HK-2 (cell line): ENCODE results near the gene GRM1.
"Not testable (repeated sequence)": the region's sequence is repeated elsewhere in the genome, so short reads cannot be mapped to it uniquely, and the experiment has no call there.

ENCODE experiments used
- DNase-seq: peaks from one replicate; pipeline ENCODE4 v3.0.0-alpha.2; 2018; ENCODE audit not compliant: unreplicated experiment

Gene GRM1

GRCh38 chr6:146271163-146271562, 242.3 kb downstream of the GRM1 start:
- not testable (repeated sequence) for DNase-seq

GRCh38 chr6:146273490-146273889, 244.6 kb downstream of the GRM1 start:
- no peak for DNase-seq

GRCh38 chr6:146277142-146277541, 248.3 kb downstream of the GRM1 start:
- DNase-seq: no peak

- DNase-seq: no peak
Measured at GRCh38 chr6:146281651-146282362, 252.9 kb downstream of the GRM1 start.

GRCh38 chr6:146282837-146283236, 254.0 kb downstream of the GRM1 start:
- DNase-seq: no peak

GRCh38 chr6:146284311-146284710, 255.4 kb downstream of the GRM1 start:
- no peak for DNase-seq

- DNase-seq: no peak
Measured at GRCh38 chr6:146286961-146287360, 258.1 kb downstream of the GRM1 start.

- DNase-seq: no peak
Measured at GRCh38 chr6:146287691-146288369, 259.0 kb downstream of the GRM1 start.

GRCh38 chr6:146289816-146290588, 261.1 kb downstream of the GRM1 start:
- no peak for DNase-seq

GRCh38 chr6:146290589-146290901, 261.7 kb downstream of the GRM1 start:
- no peak for DNase-seq

- no peak for DNase-seq
Measured at GRCh38 chr6:146292506-146292905, 263.6 kb downstream of the GRM1 start.

- no peak for DNase-seq
Measured at GRCh38 chr6:146295695-146296094, 266.8 kb downstream of the GRM1 start.

GRCh38 chr6:146297815-146298214, 269.0 kb downstream of the GRM1 start:
- no peak for DNase-seq

- no peak for DNase-seq
Measured at GRCh38 chr6:146300521-146300920, 271.7 kb downstream of the GRM1 start.

- no peak for DNase-seq
Measured at GRCh38 chr6:146301764-146302163, 272.9 kb downstream of the GRM1 start.

- DNase-seq: no peak
Measured at GRCh38 chr6:146302994-146303393, 274.1 kb downstream of the GRM1 start.

- DNase-seq: no peak
Measured at GRCh38 chr6:146304181-146304580, 275.3 kb downstream of the GRM1 start.

- no peak for DNase-seq
Measured at GRCh38 chr6:146305092-146305491, 276.2 kb downstream of the GRM1 start.

GRCh38 chr6:146305951-146306350, 277.1 kb downstream of the GRM1 start:
- DNase-seq: no peak

- no peak for DNase-seq
Measured at GRCh38 chr6:146310628-146311027, 281.8 kb downstream of the GRM1 start.

- no peak for DNase-seq
Measured at GRCh38 chr6:146311079-146311478, 282.2 kb downstream of the GRM1 start.

GRCh38 chr6:146312608-146313007, 283.7 kb downstream of the GRM1 start:
- DNase-seq: no peak
